NCI-H345 treated with DMSO at 0.1 percent for 48 hours (cell line): ENCODE results near the gene RSPRY1.

Experiments used
- DNase-seq: peaks from one replicate; lab custom pipeline; 2025; ENCODE audit not compliant: unreplicated experiment; lab: John Stamatoyannopoulos, UW

Gene RSPRY1

GRCh38 chr16:57152096-57153093 lies 33.7 kb upstream of the RSPRY1 start:
- no peak for DNase-seq

- DNase-seq, result no peak
Observed at GRCh38 chr16:57153841-57154240, 32.3 kb upstream of the RSPRY1 start.

- no peak for DNase-seq
Observed at GRCh38 chr16:57155702-57156350, 30.3 kb upstream of the RSPRY1 start.

GRCh38 chr16:57156351-57156703 lies 29.8 kb upstream of the RSPRY1 start:
- no peak for DNase-seq

- DNase-seq, result no peak
Observed at GRCh38 chr16:57157533-57157932, 28.6 kb upstream of the RSPRY1 start.

- no peak for DNase-seq
Observed at GRCh38 chr16:57159447-57159846, 26.7 kb upstream of the RSPRY1 start.

GRCh38 chr16:57163842-57164241 lies 22.3 kb upstream of the RSPRY1 start:
- no peak for DNase-seq

- DNase-seq, result no peak
Observed at GRCh38 chr16:57165483-57165882, 20.6 kb upstream of the RSPRY1 start.

GRCh38 chr16:57165938-57166337 lies 20.2 kb upstream of the RSPRY1 start:
- no peak for DNase-seq

- DNase-seq, result no peak
Observed at GRCh38 chr16:57166451-57166850, 19.7 kb upstream of the RSPRY1 start.

- no peak for DNase-seq
Observed at GRCh38 chr16:57166951-57167350, 19.2 kb upstream of the RSPRY1 start.

GRCh38 chr16:57167538-57167937 lies 18.6 kb upstream of the RSPRY1 start:
- no peak for DNase-seq

GRCh38 chr16:57167953-57168352 lies 18.2 kb upstream of the RSPRY1 start:
- DNase-seq, result no peak

GRCh38 chr16:57169327-57169726 lies 16.8 kb upstream of the RSPRY1 start:
- DNase-seq, result no peak

- DNase-seq, result no peak
Observed at GRCh38 chr16:57172721-57173290, 13.3 kb upstream of the RSPRY1 start.

- DNase-seq, result no peak
Observed at GRCh38 chr16:57175896-57176295, 10.2 kb upstream of the RSPRY1 start.

GRCh38 chr16:57178196-57178595 lies 7.9 kb upstream of the RSPRY1 start:
- no peak for DNase-seq

GRCh38 chr16:57178793-57179212 lies 7.3 kb upstream of the RSPRY1 start:
- DNase-seq, result no peak

- no peak for DNase-seq
Observed at GRCh38 chr16:57179215-57179828, 6.8 kb upstream of the RSPRY1 start.

GRCh38 chr16:57184113-57184512 lies 2.0 kb upstream of the RSPRY1 start:
- DNase-seq, result no peak

GRCh38 chr16:57184887-57185445 lies 1.2 kb upstream of the RSPRY1 start:
- no peak for DNase-seq
